GM21381 (cell line): Measurements from ENCODE around the gene ELP4.
"Not testable (repeated sequence)": the region's sequence is repeated elsewhere in the genome, so short reads cannot be mapped to it uniquely, and the experiment has no call there.

Source experiments
- ATAC-seq: cut with Tn5 transposase; IDR thresholded peaks from one replicate; pipeline ENCODE4 v1.9.1; 2021; ENCODE audit warnings: mild to moderate bottlenecking, moderate library complexity; ENCODE audit not compliant: unreplicated experiment

Gene ELP4

GRCh38 chr11:31535479-31535878 is 25.9 kb downstream of the ELP4 start:
- no peak for ATAC-seq

GRCh38 chr11:31542862-31543261 is 33.3 kb downstream of the ELP4 start:
- no peak for ATAC-seq

GRCh38 chr11:31555938-31556337 is 46.4 kb downstream of the ELP4 start:
- ATAC-seq = no peak

- no peak for ATAC-seq
These were observed 48.4 kb downstream of the ELP4 start for GRCh38 chr11:31558001-31558400.

- no peak for ATAC-seq
These were observed 51.4 kb downstream of the ELP4 start for GRCh38 chr11:31560842-31561476.

GRCh38 chr11:31564517-31564916 is 55.0 kb downstream of the ELP4 start:
- not testable (repeated sequence) for ATAC-seq

- not testable (repeated sequence) for ATAC-seq
These were observed 64.6 kb downstream of the ELP4 start for GRCh38 chr11:31574133-31574532.

GRCh38 chr11:31575764-31576163 is 66.2 kb downstream of the ELP4 start:
- ATAC-seq = not testable (repeated sequence)

- ATAC-seq = not testable (repeated sequence)
These were observed 69.8 kb downstream of the ELP4 start for GRCh38 chr11:31579412-31579811.

- no peak for ATAC-seq
These were observed 73.1 kb downstream of the ELP4 start for GRCh38 chr11:31582697-31583096.

- ATAC-seq = no peak
These were observed 88.9 kb downstream of the ELP4 start for GRCh38 chr11:31598454-31598853.

- ATAC-seq = no peak
These were observed 92.2 kb downstream of the ELP4 start for GRCh38 chr11:31601635-31602282.

- ATAC-seq = no peak
These were observed 97.3 kb downstream of the ELP4 start for GRCh38 chr11:31606893-31607292.

- no peak for ATAC-seq
These were observed 98.3 kb downstream of the ELP4 start for GRCh38 chr11:31607914-31608313.

GRCh38 chr11:31608995-31609394 is 99.4 kb downstream of the ELP4 start:
- ATAC-seq = no peak

- no peak for ATAC-seq
These were observed 101.0 kb downstream of the ELP4 start for GRCh38 chr11:31610544-31610943.

- no peak for ATAC-seq
These were observed 107.7 kb downstream of the ELP4 start for GRCh38 chr11:31617246-31617645.

- ATAC-seq = no peak
These were observed 110.4 kb downstream of the ELP4 start for GRCh38 chr11:31619980-31620379.

- ATAC-seq = no peak
These were observed 110.9 kb downstream of the ELP4 start for GRCh38 chr11:31620434-31620833.

- no peak for ATAC-seq
These were observed 116.3 kb downstream of the ELP4 start for GRCh38 chr11:31625868-31626267.

GRCh38 chr11:31628111-31628510 is 118.5 kb downstream of the ELP4 start:
- no peak for ATAC-seq

GRCh38 chr11:31636983-31637382 is 127.4 kb downstream of the ELP4 start:
- ATAC-seq = no peak

GRCh38 chr11:31640611-31641010 is 131.0 kb downstream of the ELP4 start:
- no peak for ATAC-seq
